GM12801 (cell line): ENCODE results near the gene SLC35F3.

Experiments used
- TF ChIP-seq, protein P1 (sequence below): IDR thresholded peaks from one replicate; pipeline ENCODE4 v1.5.1; 2011; ENCODE audit warnings: control low read depth; ENCODE audit not compliant: insufficient read length; ENCODE audit errors: extremely low read depth

Gene SLC35F3

GRCh38 chr1:233904633-233905415, at the start of gene SLC35F3:
TSS of gene SLC35F3 (plus strand) at chr1:233904676.
- TF ChIP-seq, protein P1, sequence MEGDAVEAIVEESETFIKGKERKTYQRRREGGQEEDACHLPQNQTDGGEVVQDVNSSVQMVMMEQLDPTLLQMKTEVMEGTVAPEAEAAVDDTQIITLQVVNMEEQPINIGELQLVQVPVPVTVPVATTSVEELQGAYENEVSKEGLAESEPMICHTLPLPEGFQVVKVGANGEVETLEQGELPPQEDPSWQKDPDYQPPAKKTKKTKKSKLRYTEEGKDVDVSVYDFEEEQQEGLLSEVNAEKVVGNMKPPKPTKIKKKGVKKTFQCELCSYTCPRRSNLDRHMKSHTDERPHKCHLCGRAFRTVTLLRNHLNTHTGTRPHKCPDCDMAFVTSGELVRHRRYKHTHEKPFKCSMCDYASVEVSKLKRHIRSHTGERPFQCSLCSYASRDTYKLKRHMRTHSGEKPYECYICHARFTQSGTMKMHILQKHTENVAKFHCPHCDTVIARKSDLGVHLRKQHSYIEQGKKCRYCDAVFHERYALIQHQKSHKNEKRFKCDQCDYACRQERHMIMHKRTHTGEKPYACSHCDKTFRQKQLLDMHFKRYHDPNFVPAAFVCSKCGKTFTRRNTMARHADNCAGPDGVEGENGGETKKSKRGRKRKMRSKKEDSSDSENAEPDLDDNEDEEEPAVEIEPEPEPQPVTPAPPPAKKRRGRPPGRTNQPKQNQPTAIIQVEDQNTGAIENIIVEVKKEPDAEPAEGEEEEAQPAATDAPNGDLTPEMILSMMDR = no peak

GRCh38 chr1:233859446-233859845, 45.0 kb upstream of the SLC35F3 start:
- TF ChIP-seq, protein P1 = no peak

DNA sequence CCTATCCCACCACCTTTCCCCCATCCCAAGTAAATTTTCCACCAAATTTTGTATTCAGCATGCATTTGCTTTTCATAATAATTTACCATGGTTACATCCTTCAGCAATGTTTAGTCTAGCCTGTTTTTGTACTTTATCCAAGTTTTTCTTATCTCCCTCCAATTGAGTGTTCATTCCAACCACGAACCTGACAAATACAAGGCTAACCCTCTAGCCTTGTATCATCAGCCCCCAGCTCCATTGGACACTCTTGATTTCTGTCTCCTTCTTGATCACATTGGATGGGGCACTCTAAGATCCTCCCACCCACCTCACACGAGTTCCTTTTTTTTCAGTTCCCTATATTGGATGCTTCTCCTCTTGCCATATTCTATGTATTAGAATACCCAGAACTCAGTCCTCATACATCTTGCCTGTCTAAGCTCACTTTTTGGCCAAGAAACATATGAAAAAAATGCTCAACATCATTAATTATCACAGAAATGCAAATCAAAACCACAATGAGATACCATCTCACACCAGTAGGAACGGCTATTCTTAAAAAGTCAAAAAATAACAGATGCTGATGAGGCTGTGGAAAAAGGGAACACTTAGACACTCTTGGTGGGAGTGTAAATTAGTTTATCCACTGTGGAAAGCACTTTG, 40.5 kb upstream of the SLC35F3 start:
- TF ChIP-seq, protein P1 = no peak

DNA sequence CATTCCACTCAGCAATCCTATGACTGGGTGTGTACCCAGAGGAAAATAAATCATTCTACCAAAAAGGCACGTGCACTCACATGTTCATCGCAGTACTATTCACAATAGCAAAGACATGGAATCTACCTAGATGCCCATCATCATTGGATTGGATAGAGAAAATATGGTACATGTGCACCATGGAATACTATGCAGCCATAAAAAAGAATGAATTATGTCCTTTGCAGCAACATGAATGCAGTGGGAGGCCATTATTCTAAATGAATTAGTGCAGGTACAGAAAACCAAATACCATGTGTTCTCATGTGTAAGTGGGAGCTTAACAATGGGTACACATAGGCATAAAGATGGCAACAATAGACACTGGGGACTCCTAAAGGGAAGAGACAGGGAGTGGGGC, 39.9 kb upstream of the SLC35F3 start:
- TF ChIP-seq, protein P1 = no peak

GRCh38 chr1:233865216-233865615, 39.3 kb upstream of the SLC35F3 start:
- TF ChIP-seq, protein P1 = no peak

- TF ChIP-seq, protein P1 = no peak
Measured at GRCh38 chr1:233865902-233866301, 38.6 kb upstream of the SLC35F3 start.

DNA sequence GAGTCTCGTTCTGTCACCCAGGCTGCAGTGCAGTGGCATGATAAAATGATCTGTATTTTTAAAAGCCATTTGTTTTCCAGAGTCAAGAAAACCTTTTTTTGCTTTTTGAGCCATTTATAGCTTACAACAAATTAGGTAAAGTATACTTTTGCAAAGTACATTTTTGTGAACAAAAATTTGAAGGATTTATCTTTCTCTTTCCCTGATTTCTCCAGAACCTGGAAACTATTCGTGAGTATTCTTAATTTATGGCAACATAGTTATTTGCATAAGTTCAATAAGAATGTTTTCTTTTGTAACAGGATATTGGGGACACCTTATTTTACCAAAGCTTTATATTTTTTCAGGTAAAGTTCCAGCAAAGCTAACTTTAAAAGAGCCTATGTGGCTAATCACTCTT, 37.4 kb upstream of the SLC35F3 start:
- TF ChIP-seq, protein P1 = no peak
